Right kidney (tissue), 1 donor: ENCODE data around the gene SYTL1.

Experiments
- DNase-seq: peaks from one replicate; pipeline ENCODE4 v3.0.0-alpha.2; 2016

The SYTL1 gene

DNA sequence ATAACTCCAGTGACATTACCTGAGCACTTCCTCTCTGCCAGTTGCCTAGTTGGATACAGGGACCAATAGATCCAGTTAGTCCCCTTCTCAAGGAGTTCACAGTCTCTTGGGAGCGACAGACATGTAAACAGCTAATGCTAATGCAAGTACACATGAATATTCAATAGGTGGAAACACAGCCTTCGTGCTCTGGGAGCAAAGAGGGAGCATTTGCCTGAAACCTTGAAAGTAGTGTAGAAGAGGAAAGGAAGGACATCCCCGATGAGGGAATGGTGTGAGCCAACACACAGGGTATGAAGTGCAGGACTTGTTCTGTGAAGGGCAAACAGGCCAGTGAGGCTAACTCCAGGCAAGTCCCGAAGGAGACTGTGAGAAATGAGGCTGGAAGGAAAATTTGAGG is 23.7 kb upstream of the SYTL1 start:
- DNase-seq: no peak

DNA sequence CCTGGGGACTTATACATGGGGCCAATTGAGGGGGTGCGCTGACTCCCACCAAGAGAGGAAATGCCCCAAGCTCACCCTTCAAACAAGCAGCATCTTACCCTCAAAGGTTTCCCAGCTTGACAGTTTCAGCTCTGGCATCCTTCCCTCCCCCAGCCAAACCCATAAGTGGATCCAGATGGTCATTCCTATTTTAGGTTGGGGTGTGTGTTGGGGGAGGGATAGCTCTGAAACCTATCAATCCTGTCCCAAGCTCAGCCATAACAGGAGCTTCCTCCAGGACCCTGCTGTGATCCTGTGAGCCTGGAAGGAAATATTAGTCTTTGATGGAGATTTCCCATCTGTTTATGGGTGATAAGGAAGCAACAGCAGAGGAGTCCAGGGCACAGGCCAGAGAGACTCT is 23.2 kb upstream of the SYTL1 start:
- DNase-seq: no peak

DNA sequence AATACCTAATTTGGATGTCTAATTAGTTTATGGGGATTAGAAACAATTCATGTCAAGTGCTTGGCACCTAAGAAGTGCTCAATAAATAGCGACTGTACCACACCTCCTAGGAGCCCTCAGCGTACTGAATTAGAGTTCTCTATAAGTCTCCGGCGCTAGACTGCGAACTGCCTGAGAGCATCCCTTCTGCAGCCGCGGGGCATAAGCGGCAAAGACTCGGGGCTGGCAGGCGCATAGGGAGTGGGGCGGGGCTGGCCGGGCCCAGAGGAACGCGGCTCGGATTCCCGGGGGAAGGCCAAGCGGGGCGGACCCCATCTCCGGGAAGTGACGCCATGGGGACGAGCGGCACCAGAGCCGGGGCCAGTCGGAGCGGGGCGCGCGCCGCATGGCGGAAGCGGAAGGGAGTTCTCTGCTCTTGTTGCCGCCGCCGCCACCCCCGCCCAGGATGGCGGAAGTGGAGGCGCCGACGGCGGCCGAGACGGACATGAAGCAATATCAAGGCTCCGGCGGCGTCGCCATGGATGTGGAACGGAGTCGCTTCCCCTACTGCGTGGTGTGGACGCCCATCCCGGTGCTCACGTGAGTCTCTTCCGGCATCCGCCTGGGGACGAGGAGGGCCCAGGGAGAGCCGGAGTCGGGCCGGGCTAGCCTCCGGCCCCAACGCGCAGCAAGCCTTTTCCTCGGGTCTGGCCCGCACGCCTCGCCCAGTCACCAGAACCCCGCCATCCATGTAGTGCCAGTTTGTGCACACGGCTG is 19.8 kb upstream of the SYTL1 start, which contains the start of gene TMEM222:
Gene TMEM222, plus strand, starts transcription at position 351 of the 756 bp plus-strand sequence. Its CDS starts 35 bp downstream, at position 386.
- peak; percentile 93 for DNase-seq

DNA sequence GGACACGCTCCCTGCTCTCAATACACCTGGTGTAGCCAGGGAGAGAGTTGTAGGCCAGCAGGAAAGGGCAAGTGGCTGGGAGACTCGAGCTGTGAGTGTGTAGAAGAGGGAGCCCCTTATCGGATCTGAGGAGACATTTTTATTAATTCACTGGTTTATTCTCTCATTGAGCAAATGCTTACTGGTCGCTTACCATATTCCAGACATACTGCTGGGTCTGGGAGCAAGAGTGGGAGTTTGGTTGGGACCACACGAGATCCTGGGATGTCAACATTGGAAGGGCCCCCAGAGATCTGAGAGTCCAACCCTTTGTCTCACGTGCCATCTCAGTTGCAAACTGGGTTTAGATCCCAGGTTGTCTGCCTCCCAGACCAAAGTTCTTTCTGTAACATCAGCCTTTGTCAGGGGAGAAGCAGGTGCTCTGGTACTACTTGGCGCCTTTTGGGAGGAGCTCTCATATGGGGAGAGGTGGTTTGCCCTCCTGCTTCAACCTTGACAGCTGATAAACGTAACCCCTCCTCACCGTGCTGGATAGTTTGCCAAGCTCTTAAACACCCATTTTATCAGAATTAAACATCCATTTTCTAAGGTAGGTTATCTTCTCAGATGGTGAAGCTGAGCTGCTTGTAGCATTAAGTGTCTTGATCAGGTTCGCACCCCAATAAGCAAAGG is 19.1 kb upstream of the SYTL1 start:
- no peak for DNase-seq

DNA sequence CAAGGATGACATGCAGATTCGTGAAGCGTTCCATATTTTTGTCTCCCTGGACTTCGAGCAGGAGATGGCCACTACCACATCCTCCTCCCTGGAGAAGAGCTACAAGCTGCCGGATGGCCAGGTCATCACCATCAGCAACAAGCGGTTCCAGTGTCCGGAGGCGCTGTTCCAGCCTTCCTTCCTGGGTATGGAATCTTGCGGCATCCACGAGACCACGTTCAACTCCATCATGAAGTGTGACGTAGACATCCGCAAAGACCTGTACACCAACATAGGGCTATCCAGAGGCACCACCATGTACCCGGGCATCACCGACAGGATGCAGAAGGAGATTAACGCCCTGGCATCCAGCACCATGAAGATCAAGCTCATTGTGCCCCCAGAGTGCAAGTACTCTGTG is 16.5 kb upstream of the SYTL1 start:
- no peak for DNase-seq

DNA sequence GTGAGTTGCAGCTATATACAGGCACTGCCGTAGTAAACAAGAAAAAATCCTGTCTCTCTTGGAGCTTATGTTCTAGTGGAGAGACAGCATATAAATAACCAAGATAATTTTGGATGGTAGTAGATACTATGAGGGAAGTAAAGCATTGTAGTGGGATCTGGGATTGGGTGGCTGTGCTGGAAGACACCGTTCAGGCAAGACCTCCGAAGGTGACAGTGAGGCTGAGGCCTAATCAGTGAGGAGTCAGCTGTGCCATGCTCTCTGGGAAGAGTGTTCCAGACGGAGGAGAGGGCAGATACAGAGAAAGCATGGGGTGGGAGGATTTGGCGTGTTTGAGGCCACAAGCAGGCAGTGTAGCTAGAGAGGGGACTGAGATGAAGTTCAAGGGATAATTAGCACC is 13.9 kb upstream of the SYTL1 start:
- DNase-seq: no peak

DNA sequence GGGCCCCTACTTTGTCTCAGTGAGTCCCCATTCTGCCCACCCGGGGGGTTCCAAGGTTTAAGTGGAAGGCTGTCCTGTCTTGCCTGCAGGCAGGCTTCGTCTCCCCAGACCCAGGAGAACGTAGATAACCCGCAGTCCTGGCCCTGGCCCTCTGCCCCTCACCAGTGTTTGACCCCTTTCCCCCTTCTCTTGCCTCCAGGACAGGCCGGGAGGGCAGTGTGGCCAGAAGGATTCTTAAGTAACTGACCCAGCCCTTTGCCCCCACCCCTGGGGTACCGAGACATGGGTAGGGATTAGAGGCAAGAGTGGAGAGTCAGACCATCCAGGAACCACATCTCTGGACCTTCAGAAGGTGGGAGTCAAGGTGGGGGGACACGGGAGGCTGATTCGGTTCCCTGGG is 11.0 kb upstream of the SYTL1 start:
- no peak for DNase-seq

DNA sequence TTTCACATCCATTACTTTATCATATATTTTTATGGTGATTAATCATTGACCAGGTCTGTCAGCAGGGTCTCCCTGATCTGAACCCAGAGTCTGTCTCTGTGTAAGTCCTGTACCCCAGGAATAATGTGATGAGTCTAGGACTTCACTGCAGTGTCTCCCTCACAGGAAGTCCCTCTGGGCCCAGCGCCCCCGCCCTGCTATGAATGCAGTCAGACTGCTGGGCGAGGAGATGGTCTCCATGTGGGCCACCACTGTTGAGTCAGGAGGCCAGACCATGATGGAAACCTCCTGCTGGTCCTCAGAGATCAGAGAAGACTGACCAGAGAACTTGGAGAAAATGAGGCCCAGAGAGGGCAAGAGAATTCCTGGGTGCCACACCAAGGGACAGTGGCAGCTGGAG is 10.4 kb upstream of the SYTL1 start:
- DNase-seq: no peak

DNA sequence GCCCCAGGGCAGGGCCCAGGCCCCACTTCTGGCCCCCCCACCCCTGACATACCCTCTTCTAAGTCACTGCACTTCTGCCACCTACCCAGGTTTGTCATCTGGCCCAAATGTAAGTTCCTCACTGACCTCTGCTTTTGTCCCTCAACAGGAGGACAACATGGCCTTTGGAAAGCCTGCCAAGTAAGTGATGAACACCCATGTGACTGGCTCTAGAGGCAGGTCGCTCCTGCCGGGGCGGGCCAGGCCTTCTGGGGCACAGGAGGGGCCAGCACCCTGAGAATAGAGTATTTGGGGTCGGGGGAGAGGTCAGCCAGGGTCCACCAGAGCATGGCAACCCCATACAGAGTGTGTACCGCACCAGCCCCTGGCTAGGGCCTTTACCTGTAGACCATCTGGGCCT is 9.9 kb upstream of the SYTL1 start:
- no peak for DNase-seq

DNA sequence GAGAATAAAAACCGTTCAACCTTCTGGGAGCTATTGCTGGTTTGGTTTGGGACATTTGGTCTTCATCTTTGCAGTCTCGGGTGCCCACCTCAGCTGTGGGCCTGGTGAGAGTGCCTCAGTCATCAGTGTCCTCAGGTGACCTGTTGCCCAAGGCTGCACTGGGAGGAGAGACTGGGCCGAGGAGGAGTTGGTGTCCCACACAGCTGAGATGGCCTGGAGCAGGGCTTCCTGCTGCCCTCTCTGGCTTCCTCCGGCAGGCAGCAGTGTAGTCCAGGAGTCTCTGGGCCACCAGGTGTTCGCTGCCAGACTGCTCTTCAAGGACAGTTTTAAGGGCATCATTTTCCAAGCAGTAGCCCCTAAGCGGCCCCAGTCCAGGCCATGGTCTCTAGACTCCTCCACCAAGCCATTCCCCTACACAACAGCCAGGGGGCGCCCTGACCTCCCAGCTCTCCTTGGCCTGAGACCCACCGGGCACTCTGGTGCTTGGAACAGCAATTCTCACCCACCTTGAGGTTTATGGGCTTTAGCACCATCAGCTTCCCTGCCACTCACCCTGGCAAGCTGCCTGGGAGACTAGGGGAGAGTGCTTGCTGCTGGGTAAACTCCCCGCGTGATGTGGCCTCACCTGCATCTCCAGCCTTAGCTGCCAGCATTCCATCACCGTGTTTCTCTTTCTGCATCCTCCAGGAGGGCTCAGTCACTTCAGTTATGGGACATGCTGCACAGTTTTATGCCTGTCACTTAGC is 9.1 kb upstream of the SYTL1 start:
- no peak for DNase-seq

DNA sequence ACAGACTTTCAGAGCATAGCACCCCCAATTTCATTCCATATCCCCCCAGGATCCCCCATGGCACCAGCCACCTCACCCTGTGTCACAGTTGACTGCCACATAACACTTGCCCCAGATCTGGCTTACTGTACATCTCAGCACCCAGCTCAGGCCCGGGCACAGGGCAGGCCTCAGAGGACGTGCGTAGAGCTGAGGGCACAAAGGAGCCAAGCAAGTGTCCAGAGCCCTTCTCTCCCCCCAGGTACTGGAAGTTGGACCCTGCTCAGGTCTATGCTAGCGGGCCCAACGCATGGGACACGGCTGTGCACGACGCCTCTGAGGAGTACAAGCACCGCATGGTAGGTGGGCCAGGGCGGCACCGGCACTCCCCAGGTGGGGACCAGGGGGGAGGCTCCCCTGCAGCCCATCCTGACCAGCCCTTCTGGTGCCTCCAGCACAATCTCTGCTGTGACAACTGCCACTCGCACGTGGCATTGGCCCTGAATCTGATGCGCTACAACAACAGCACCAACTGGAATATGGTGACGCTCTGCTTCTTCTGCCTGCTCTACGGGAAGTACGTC is 8.0 kb upstream of the SYTL1 start:
- no peak for DNase-seq

DNA sequence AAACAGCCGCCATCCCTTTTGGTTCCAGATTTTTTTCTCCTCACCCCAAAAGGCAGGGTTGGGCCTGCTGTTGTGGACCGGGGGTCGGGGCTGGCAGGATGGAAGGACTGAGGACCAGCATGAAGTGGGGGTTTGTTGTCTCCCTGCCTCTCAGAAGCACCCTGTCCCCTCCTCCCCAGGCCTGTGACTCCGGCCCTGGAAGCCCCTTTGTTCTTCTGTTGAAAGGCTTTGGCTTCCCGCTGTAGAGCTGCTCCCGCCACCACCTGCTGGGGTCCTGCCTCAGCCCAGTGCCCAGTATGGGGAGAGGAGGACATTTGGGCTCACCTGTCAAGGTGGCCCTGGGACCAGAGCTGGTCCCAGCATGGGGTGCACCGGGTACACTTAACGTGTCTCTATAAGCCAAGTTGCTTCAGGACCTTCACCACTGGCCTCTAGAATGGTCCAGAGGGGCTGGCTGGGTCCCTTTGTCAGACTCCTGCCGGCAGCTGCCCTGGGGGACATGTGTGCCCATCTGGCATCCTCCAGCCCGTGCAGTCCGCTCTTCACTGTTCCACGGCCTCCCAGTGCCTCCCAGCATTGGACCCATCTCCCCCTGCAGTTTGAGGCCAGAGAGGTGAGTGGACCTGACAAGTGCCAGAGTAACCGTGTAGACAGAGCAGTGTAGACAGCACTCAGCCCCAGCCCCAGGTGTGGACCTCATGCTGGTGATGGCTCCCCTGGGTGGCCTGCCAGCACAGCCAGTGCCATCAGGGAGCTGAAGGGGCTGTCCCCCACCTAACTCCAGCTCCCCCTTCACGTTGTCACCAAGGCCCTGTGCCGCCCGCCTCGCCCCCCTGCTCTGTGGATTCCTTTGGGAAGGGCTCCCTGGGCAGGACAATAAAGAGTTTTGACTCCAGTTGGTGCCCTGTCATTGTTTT is 6.1 kb upstream of the SYTL1 start:
- no peak for DNase-seq

DNA sequence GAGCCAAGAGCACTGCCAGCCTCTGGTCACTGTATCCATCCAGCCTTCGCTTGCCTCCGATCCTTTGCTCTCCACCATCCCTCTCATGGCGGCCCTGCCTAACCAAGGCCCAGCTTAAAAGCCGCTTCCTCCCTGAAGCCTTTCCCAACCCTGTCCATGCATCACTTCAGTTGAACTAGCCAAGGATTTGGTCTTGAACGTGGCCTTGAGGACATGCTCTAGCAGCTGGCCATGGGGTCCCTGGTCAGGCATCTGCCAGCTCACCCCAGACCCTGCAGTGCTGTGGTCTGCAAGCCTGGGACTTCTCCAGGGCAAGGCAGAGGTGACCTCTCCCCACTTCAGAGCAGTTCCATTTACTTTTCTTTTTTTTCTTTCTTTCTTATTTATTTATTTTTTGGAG is 5.1 kb upstream of the SYTL1 start:
- DNase-seq: no peak

DNA sequence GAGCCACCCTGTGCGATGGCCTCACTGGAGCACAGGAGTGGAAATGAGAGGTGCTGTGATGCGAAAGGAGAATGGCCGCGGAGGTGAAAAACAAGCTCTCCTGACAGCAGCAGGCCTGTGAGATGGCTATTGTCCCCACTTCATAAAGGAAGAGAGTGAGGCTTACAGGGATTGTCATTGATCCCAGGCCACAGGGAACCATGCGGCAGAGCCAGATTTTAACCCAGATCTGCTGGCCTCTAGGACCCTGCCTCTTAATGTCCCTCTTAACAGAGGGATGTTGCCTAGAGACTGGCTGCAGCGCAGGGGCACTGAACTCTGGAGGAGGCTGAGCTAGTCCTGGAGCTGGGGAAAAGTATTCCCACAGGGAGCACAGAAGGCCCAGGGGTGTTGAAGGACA is 3.1 kb upstream of the SYTL1 start:
- DNase-seq: no peak

DNA sequence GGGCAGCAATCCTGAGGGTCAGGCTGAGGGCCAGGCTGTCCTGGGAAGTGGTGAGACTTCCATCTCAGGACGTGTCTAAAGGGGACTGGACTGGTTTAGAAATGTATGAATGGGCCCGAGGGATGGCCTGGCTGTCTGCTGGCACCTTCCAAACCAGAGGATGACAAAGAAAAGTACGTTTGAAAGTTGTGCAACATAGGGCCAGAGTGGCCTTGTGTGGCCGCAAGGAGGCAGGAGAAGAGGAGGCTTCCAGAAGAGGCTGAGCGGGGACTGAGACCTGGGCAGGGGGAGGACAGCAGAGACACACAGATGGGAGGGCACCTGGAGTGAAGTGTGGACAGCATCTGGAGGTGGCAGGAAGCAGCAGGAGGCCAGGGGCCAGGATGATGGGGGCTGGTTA is 2.6 kb upstream of the SYTL1 start:
- DNase-seq: no peak

DNA sequence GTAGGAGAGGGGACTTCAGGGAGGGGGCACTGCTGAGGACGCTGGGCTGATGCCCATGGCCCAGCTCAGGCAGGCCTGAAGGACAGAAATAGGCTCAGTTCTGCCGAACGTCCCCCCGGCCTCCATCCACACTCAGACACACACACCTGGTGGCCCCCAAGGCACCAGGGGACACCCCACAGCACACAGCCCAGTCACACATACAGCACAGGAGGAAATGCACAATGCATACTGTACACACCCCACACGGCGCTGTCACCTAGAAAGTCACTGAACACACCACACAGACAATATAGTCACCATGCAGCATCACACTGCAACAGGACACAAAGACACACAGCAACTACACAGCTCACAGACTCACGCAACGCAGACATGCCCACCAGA is 562 bp downstream of the SYTL1 start:
- DNase-seq: no peak

DNA sequence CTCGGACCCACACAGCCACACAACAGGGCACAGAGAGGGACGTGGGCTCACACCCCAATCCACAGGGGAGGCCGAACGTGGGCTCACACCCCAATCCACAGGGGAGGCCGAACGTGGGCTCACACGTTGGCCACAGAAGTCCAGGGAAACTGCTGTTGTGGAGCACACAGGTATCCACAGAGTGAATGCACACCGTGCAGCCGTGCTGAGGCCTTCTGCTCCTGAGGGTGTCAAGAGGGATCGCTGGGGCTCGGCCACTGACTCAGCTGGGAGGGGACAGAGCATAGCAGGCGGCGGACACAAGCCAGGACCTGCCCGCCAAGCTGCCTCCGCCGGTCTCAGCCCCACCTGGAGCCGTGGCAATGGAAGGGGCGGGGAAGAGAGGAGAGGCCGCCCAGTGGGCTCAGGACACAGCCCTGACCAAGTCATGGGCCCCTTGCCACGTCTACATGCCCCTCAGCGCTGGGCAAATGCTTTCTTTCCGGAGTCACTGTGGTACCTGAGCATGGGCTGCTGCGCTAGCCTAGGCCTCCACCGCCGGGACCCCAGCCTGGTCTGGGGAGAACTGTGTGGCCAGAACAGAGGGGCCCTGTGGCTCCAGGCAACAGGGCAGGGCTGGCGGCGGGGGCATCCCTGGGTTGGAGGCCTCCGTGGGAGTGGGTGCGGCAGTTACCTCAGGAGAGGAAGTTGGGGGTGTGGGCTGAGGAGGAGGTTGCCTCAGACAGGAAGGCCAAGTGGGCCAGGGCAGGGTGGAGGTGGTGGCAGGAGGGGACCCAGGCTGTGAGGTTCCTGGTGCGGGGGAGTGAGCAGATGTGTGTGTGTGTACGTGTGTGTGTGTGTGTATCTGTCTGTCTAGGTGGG is 1.2 kb downstream of the SYTL1 start:
- DNase-seq: no peak

DNA sequence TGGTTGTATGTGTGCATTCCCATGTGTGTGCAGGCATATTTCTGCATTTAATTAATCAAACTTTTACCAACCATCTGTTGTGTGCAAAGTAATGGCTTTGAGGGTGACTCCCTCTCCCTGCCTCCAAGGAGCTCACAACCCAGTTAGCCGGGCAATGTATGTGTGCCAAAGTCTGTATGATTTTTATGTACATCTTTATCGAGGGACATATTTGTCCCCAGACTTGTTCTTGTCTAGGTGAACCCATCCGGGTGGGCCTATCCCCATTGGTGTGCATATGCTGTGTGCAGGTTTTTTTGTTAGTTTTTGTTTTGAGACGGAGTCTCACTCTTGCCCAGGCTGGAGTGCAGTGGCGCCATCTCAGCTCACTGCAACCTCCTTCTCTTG is 1.8 kb downstream of the SYTL1 start:
- DNase-seq: no peak

DNA sequence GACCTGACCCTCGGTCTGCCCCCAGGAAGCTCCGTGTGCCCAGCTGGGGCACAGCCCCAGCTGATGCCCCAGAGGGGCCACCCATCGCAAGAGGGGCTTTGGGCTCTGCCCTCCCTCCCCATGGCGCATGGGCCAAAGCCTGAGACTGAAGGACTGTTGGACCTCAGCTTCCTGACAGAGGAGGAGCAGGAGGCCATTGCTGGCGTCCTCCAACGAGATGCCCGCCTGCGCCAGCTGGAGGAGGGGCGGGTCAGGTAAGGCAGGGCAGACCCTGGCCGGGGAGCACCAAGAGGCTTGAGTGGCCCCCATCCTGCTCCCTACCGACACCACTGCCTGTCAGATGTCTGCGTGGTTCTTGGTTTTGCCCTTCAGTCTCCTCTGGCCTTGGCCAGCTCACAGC is 3.5 kb downstream of the SYTL1 start:
- DNase-seq: no peak

DNA sequence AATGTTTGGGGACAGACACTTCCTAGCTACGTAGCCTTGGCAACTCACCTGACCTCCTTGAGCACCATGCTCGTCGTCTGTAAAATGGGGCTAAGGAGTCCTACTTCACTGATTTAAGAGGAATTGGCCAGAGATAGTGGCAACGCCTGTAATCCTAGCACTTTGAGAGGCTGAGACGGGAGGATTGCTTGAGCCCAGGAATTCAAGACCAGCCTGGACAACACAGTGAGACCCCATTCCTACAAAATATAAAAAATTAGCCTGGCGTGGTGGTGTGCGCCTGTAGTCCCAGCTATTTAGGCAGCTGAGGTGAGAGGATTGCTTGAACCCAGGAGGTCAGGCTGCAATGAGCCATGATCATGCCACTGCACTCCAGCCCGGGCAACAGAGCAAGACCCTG is 4.5 kb downstream of the SYTL1 start:
- DNase-seq: no peak

DNA sequence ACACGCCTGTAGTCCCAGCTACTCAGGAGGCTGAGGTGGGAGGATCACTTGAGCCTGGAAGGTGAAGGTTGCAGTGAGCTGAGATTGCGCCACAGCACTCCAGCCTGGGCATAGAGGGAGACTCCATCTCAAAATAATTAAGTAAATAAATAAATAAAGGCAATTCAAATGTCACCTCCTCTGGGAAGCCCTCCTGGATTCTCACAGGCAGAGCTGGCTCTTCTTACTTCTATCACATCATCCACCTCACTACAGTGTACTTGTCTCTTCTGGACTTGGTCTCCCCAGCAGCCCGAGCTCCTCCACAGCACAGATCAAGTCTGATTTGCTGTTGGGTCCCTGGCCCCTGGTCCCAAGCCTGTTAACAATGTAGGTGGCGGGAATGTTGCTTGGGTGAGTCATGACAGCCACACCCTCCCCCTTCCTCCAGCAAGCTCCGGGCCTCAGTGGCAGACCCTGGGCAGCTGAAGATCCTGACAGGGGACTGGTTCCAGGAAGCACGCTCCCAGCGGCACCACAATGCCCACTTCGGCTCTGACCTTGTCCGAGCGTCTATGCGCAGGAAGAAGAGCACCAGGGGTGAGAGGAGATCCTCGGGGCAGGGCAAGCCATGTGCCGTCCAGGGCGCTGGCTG is 5.3 kb downstream of the SYTL1 start:
- DNase-seq: no peak
